T-helper 2 cell treated with Interferon-gamma antibody and Interleukin-4, amounts not matched to agents 100 ng/mL and 5 ng/mL, for 36 hours (primary cell): ENCODE data around the gene KMT2E. TPM values are rescaled to one million over a fixed set of nuclear protein-coding genes. Genes with fewer than 3 reads are reported as not detected.

Source experiments
- intact Hi-C: fragments of 100-400 bp; cut with micrococcal nuclease; formaldehyde crosslinking; loops from one replicate; pipeline ENCODE4 v1.15.1; 2023
- total RNA-seq: library from RNA; stranded (reverse); gene quantifications from 2 replicates; pipeline ENCODE4 v1.2.3, GENCODE V29; 2022

The KMT2E gene
- total RNA-seq, 1 donor from 2014 or later: 93.4 TPM

DNA sequence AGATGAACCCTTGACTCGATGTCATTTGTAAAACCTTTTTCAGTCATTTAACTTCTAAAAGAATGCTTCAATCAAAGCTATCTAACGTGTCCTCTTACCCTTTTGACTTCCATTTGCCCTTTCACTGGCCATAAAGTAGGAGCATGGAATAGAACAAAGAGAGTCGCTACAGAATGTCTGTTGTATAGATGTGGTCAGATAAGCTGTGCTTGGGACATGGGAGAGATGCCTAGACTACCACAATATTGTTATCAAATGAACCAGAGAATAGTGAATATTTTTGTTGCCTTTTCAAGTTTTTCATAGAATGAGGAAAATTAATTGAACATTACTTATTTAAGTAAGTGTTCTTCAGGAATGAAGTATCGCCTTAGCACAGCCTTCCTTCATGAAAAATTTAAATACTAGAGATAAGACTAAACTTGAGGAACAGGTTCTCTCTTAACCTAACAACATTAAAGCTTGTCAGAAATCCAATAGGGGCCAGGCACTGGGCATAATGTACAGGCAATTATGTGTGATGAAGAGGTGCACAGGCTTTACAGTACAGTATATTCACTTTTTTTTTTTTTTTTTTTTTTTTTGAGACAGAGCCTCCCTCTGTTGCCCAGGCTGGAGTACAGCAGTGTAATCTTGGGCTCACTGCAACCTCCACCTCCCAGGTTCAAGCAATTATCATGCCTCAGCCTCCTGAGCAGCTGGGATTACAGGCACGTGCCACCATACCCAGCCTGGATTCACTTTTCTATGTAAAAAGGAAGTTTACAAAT is 7.5 kb upstream of the KMT2E start:
- intact Hi-C loops: no loop called here

DNA sequence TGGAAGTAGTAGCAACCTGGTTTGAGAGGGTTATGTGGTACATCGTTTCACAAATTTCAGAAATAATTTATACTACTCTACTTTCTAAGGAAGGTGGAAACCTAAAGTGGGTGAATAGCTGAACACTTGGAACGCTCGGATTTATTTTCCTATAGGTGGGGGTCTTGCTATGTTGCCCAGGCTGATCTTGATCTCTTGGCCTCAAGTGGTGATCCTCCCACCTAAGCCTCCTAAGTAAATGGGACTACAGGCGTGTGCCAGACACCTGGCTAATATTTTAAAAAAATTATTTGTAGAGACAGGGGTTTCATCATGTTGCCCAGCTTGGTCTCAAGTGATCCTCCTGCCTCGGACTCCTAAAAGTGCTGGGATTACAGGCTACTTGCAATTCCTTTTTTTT is 6.7 kb upstream of the KMT2E start:
- intact Hi-C loops: no loop called here

DNA sequence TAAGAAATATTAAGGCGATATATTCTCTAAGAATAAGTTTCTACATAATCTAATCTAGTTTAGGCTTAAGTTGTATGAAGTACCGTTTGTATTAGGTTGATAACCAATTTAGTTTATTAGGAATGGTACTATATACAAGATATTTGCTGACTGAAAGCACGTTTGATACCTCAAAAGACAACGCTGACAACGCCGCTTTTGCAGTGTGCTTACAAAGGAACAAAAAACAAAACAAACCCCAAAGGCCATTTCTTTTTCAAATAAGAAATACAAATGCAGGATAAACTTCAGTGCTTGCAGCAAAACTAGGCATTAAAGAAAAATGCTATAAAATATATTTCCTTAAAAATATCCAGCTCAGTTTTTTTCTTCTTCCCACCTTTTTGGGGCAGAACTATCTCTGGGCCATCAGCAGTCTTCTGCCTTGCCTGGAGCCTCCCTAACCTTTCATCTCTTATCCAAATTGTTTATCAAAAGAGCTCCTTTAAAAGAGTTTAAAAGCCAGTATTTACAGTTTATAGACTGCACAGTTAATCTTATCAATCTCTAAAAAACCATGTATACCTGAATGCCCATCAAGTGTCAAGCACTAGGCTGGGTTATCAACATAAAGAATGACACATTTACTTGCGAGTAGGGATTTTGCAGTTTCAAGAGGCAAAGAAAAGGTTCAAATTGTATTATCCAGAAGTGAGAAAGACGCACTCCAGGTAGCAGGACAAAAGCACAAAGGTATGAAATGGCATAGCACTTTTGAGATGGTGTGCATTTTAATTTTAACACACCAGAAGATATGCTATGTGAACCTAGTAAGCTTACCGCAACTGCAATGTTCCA is 4.1 kb upstream of the KMT2E start:
- intact Hi-C loops: loop anchor here (5.0 to 10.0 kb wide), 4 partner anchors 255 to 1105 kb away; partner anchors contain the start of gene SYPL1

DNA sequence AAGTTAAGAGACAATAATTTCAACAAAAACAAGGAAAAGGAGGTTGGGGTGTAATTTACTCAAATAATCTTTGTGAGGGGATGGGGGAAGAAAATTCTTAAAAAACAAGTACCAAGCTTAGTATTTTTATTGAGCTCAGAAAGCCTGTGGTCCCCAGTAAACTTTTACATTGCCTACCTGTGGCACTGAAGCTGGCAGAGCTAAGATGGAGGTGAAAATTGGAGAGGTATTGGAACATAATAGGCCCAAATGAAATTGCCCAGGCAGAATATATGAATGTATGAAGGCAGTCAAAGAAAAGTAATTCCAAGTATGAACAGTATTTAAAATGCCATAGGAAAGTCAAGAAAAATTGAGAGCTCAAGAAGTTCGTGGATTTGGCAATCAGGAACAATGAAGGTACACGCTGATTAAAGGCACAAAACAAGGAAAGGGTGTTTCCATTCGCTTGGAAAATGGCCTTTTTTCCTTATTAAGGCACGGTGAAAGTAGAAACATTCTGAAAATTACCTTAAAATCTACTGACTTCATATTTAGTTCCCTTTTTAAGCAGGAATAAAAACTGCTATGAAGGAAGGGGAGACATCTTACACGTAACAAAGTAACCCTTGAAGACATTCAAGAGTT is 3.4 kb upstream of the KMT2E start:
- intact Hi-C loops: loop anchor here (5.0 to 10.0 kb wide), 4 partner anchors 254 to 1104 kb away; partner anchors contain the start of gene SYPL1

DNA sequence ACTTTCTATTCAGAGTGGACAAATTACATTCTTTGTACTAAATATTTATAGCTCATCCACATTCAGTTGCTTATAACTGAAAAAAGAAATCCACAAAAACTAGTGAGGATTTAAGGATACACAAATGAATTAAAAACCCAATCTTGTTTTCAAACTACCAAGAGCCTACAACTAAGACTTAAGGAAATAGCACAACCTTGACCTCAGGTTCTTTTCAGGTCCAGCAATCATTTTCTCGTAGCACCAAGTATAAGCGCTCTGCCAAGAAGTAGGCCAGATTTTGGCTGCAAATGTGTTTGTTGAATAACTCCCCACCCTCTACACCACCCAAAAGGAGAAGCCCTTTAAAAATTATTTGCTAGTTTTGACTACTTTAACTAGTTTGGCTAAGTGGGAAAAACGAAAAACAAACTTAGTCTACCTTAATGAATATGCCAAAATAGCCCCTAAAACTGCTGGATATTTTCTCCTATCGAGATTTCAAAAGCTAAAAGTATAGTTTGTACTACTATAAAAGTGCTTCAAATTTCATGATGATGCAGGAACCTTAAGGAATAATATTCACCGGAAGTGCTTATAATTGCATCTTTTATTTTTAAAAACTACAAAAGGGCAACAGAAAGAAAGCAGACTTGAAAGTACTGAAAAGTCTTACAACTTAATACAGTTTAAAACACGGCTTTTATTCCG is 2.7 kb upstream of the KMT2E start:
- intact Hi-C loops: loop anchor here (5.0 to 10.0 kb wide), 4 partner anchors 254 to 1104 kb away; partner anchors contain the start of gene SYPL1

DNA sequence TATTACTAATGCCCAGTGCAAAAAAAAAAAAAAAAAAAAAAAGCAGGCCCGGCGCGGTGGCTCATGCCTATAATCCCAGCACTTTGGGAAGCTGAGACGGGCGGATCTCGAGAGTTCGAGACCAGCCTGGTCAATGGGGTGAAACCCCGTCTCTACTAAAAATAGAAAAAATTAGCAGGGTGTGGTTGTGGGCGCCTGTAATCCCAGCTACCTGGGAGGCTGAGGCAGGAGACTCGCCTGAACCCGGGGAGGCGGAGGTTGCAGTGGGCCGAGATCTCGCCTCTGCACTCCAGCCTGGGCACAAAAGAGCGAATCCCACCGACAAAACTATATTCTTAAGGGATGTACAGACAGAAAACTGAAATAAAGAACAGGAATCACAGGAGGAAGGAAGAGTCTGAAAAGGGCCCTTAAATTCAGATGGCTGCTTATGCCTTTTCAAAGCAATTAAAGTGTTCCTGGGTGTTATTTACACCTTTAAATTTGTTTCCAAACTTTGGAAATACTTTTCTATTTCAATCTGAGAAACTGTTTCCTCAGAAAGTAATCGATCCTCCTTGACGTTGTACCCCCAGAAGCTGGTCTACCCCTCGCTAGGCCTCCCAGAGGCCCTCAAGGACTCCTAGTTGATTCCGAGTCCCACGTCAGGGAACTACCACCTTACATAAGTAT is 2.0 kb upstream of the KMT2E start:
- intact Hi-C loops: loop anchor here (1.0 to 10.0 kb wide), 8 partner anchors 29 to 1665 kb away; partner anchors contain the start of genes NAMPT, PSMC2 and SYPL1

DNA sequence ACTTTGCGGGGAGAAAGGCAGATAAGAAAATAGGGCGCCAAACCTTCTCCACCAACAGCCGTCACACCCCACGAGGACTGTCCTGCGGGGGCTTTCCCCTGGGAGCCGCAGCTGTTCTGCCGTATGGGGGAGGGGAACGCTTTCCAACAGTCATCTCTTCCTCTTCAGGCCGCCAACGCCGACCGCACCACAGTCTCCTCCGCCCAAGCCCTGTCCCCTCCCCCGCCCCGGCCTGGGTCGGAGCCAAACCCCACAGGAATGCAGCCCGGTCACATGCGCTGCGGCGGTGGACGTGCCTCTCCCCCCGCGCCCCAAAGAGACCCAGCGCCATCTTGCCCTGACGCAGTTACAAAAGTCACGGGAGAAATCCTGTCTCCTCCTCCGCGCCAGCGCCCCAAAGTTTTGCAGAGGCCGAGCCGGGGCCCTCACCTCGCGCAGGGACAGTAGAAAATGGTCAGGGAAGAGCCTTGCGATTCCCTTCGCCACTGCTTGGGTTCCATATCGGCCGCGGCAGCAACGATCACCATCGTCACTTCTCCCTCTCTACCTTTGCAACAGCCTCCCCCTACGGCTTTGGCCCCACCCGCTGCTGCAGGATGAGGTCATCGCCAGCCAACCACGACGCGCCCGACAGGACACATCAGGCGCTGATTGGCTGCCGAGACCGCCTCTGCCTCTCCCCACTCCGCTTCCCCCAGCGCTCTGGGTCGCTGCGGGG is 1.3 kb upstream of the KMT2E start:
- intact Hi-C loops: loop anchor here (1.0 to 10.0 kb wide), 9 partner anchors 29 to 1666 kb away; partner anchors contain the start of genes NAMPT, PSMC2 and SYPL1

DNA sequence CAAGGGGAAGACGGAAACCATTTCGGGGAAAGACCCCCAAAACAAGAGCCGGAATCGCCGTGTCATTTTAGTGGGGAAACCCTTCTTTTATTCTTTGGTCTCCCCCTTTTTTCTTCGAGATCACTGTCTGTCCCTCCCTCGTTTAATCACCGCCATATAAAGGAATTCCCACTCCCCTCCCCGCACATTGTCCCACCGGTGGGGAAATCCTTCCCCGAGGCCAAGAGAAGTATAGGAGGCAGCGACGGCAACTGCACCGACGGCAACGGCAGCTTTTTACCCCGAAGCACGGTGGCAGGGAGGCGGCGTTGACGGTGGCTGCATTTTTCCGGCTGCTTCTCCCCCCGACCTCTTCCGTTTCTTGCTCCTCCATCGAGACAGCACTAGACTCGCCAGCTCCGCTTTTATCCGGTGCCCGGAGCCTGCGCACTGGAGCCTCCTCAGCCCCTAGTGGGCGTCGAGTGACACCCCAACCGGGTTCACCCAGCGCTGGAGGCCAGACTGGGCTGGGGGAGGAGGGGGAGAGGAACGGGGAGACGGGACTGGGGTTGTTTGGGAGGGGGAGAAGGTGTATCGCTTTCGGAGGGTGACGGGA is 687 bp upstream of the KMT2E start:
- intact Hi-C loops: loop anchor here (1.0 to 10.0 kb wide), 7 partner anchors 56 to 1667 kb away; partner anchors contain the start of genes NAMPT, PSMC2 and SYPL1

DNA sequence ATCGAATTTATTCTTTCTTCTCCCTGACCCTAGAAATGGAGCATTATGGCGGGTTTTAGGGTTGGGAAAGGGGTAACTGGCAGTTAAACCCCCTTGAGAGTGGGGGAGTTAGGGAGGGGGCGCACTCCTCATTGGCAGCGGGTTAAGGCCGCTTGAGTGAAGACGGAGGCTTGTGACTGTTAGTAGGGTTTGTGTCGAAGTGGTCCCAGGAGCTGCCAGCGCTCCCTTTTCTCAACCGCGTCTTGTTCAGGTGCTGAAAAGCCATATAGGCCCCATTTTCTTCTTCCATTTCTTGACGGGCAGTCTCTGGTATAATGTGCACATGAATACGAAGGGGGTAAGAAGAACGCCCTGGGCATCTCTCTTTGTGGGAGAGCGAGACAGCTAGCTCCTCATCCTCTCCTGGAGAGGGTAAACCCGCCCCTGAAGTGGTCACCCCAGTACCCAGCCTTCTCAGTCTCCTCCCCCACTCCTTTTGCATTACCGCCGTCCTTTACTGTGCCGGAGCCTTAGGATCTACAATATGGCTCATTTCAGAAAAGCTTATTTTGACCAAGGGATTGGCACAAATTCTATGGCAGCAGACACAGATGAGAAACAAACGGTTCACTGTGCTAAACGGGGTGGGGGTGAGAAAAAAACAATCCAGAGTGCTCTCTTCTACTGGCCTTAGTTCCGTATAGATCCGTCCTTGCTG is 836 bp downstream of the KMT2E start:
- intact Hi-C loops: loop anchor here (1.0 to 10.0 kb wide), 8 partner anchors 26 to 1100 kb away; partner anchors contain the start of genes RINT1 and SYPL1

DNA sequence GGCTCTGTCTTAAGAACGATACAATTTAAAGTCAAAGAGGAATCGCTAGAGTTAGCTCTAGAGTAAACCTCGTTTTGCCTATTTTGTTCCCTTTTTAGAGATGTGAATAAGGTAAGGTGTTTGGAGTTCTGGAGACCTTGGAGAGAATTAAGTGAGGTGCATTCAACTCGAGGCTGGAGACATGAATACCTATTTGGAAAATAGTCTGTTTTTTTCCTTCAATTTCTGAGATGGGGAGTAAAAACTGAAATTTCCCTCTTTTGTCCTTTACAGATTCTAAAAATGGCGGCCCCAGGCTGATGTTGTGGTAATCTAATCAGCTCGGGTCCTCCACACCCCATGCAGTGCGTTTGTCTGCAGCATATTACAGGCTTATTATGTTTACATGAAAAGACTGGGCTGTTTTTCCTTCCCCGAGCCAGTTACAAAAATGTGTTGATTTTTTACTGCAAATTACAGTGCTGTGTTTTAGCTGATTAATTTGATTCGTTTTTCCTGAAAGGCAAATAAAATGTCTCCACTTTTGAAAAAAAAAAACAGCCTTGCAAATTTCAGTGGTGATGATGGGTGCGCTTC is 1.5 kb downstream of the KMT2E start:
- intact Hi-C loops: loop anchor here (2.0 to 10.0 kb wide), 5 partner anchors 25 to 1099 kb away; partner anchors contain the start of gene SYPL1

DNA sequence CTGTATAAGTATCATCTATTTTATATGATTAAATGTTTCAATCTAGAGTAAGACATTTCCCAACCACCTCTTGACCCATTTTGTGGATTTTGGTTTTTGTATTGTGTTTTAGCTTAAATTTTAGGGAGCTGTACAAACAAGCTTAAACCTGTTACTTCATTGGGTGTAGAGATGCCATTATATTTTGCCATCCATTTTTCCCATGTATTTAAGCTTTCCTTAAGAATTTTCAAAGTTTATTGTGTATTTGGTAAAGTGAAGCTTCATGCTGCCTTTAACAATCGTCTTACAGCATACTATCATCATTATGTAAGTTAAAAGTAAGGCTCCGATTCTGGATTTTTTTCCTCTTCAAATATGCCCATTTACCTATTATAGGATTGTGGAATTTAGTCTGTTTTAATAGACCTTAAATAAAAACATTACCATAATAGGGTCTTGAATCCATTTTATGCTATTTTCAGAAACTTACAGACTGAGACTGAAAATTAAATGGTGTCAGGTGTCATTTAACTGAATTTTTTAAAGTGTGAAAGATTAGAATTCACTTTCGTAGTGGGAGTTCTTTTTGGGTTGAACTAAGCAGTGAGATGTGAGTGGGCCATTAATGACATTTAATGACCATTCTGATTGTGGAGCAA is 2.2 kb downstream of the KMT2E start:
- intact Hi-C loops: loop anchor here (1.0 to 10.0 kb wide), 4 partner anchors 9 to 1099 kb away; partner anchors contain the start of gene SYPL1

DNA sequence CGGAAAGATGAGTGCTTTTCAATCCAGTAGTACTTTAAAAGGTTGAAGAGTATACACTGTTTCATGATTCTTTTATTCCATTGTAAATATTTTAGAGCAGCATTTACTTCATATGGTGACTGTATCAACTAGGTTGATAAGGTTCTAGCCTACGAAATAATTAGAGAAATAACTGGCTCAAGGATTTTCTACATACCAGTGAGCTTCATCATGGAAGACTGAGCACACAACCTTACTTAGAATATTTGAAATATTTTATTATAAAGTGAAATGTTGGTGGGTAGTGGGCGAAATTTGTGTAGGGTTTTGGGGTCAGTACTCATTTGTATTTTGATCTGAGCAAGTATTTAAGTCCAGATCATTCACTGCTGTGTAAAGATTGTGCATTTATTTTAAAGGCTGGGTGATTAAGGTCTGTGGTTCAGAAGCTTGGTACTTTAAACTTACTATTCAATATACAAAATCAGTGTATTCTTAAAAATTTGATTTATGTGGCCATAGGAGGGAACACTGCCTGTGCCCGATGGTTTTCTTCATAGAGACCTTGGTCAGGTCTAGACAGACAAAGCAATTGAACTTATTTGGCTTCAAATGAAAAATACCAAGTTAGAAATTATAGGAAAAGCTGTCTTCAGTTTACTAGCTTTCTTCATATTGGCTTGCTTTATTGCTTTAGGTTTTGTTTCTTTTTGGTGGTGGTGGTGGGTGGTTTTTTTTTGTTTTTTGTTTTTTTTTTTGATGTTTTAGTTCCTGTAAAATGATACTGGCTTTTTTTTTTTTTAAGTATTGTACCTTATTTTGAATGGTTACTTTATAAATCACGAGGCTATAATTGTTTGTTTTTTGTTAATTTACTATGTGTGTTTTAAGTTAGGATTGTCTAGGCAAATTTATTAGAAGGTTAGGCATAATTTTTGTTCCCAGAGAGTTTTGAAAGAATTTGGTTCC is 3.0 kb downstream of the KMT2E start:
- intact Hi-C loops: loop anchor here (1.0 to 10.0 kb wide), 4 partner anchors 8 to 1098 kb away; partner anchors contain the start of gene SYPL1

DNA sequence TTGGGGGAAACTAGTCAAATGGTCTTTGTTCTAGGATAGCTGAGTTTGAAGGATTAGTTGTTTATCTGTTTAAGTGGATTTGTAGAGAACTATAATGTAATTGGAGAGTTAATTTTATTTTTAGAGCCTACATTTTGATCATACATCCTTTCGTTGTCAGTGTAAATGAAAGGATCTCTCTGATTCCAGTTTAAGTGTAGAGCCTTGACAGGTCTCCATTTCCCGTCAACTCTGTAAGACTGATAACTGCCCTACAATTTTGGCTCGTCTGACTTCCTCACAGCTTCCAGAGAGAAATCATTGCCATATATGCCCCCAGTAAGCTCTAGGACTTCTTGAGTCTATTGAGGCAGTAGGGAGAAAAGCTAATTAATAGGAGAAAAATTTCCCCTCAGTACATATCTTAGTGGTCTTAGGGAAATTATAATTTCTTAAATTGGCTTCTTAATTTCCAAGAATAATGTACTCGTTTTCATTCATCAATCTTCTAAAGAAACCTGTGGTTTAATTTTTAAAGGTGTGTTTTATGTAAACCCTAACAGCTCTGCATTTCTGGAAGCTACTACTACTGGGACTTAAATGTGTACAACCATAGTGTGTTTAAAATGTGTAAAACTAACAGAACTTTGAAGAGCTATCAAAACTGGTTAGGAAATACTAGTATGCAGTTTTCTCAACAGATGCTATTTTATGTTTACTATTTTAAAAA is 3.8 kb downstream of the KMT2E start:
- intact Hi-C loops: loop anchor here (5.0 to 10.0 kb wide), 3 partner anchors 44 to 1097 kb away; partner anchors contain the start of gene SYPL1

DNA sequence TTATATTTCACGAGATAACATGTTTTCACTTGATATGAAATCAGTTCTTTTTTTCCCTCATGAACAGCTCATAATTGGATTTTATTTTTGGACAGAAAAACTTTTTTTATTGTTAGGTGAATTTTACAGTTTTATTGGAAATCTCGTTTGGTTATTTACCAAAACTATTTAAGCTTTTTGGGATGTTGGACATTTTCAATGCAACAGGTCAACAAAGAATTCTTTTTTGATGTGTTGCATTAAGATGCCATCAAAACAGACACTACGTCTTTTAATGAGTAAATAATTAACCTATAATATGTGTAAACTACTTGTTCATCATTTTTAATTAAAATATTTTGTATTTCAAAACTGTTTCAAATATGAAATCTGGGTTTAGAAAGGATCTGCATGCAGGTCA is 5.3 kb downstream of the KMT2E start:
- intact Hi-C loops: loop anchor here (5.0 to 10.0 kb wide), 3 partner anchors 43 to 1096 kb away; partner anchors contain the start of gene SYPL1

DNA sequence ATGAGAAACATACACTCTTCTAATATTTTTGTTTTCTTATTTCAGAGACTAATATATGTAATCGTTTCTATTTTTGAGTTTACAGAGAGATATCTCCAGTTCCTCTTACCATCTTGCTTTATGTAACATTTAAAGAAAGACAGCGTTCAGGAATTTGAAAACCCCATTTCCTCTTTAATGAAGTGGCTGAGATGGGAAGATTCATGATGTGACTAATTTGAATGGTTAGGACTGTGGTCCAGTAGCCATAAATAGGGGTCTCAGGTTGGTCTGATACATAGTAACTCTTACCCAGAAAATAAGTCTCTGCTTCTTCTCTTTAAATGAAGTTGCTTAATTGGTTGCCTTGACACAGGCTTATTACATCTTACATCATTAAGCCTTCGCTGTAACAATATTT is 6.9 kb downstream of the KMT2E start:
- intact Hi-C loops: no loop called here
